Activated CD4-positive, alpha-beta memory T cell treated with anti-CD3 and anti-CD28 coated beads, Interleukin-2, amount 10 ng/mL, durations not matched to agents 7 days and 5 days (primary cell): ENCODE results near the gene SEC14L5. TPM values are rescaled to one million over a fixed set of nuclear protein-coding genes. Genes with fewer than 3 reads are reported as not detected.
A peak's percentile ranks its signal among the peaks of the same experiment; 100 is the strongest.

Experiments used
- CTCF ChIA-PET: fragments of 350-600 bp; sonication (Branson Sonifier 250); formaldehyde crosslinking; loops from one replicate; lab custom pipeline; 2021; ENCODE audit warnings: antibody characterized with exemption, inconsistent platforms; lab: Charles Lee
- POLR2A ChIA-PET: fragments of 350-600 bp; sonication (Branson Sonifier 250); formaldehyde crosslinking; loops from one replicate; lab custom pipeline; 2021; ENCODE audit warnings: antibody characterized with exemption; lab: Charles Lee
- DNase-seq: peaks from one replicate; pipeline ENCODE4 v3.0.0-alpha.2; 2020
- H3K27ac Mint-ChIP-seq: one replicate; pipeline ENCODE4 v1.8.0; 2021; ENCODE audit warnings: mild to moderate bottlenecking, mixed read lengths
- H3K27me3 Mint-ChIP-seq: one replicate; pipeline ENCODE4 v1.8.0; 2021; ENCODE audit warnings: mixed read lengths
- H3K36me3 Mint-ChIP-seq: one replicate; pipeline ENCODE4 v1.8.0; 2021; ENCODE audit warnings: low read depth, mixed read lengths
- H3K4me1 Mint-ChIP-seq: one replicate; pipeline ENCODE4 v1.8.0; 2021; ENCODE audit warnings: mixed read lengths
- H3K4me3 Mint-ChIP-seq: one replicate; pipeline ENCODE4 v1.8.0; 2021; ENCODE audit warnings: mild to moderate bottlenecking, mixed read lengths
- H3K9me3 Mint-ChIP-seq: one replicate; pipeline ENCODE4 v1.8.0; 2021; ENCODE audit warnings: mixed read lengths
- total RNA-seq, 2 experiments: library from RNA; stranded (reverse); gene quantifications; one replicate each; pipeline ENCODE4 v1.2.3, GENCODE V29; 2021

Gene SEC14L5
- total RNA-seq = under 1 TPM in 1 of 2 experiments, not detected in 1; 0.03 TPM

- ChIA-PET CTCF (interaction anchor here (1.5 kb wide), 1 partner anchor 43 kb away, joined by 3 read pairs; no protein-coding TSS in a partner anchor), POLR2A (no interaction called here)
- Mint-ChIP-seq H3K4me1 (peaks cover 19% of the 10 kb centered on the region), H3K4me3 (peak within 1 kb of the TSS; percentile 76), H3K27me3 (peaks cover 34% of the 10 kb centered on the region), H3K36me3 (no peaks in the 10 kb centered on the region), H3K9me3 (no peaks in the 10 kb centered on the region), H3K27ac (peak within 1 kb of the TSS; percentile 12)
- DNase-seq = peak; percentile 96
These were observed at the start of gene SEC14L5 for GRCh38 chr16:4957720-4958509. Gene SEC14L5 (plus strand): TSS chr16:4958330. CDS start chr16:4959324, 994 bp downstream.

GRCh38 chr16:4908854-4909401 lies 49.2 kb upstream of the SEC14L5 start:
- ChIA-PET CTCF (no interaction called here), POLR2A (no interaction called here)
- Mint-ChIP-seq H3K9me3 (no peaks in the 10 kb centered on the region), H3K27me3 (peaks cover 19% of the 10 kb centered on the region), H3K4me1 (no peaks in the 10 kb centered on the region), H3K27ac (no peak overlapping the region), H3K4me3 (no peak overlapping the region), H3K36me3 (no peaks in the 10 kb centered on the region)
- DNase-seq = no peak

- CTCF ChIA-PET = no interaction called here
These were observed 48.3 kb upstream of the SEC14L5 start for GRCh38 chr16:4909825-4910224.

GRCh38 chr16:4910828-4911227 lies 47.3 kb upstream of the SEC14L5 start:
- Mint-ChIP-seq H3K36me3 (no peaks in the 10 kb centered on the region), H3K27ac (no peak overlapping the region), H3K27me3 (peaks cover 9% of the 10 kb centered on the region), H3K9me3 (no peaks in the 10 kb centered on the region), H3K4me3 (no peak overlapping the region), H3K4me1 (no peaks in the 10 kb centered on the region)
- ChIA-PET POLR2A (no interaction called here), CTCF (interaction anchor here (0.7 to 1.1 kb wide), 2 partner anchors 194 to 451 kb away, joined by 3 read pairs; no protein-coding TSS in a partner anchor)
- no peak for DNase-seq

More at GRCh38 chr16:4909825-4910224, 48.3 kb upstream of the SEC14L5 start:
- H3K27ac Mint-ChIP-seq = no peak overlapping the region
- no peaks in the 10 kb centered on the region for H3K36me3 Mint-ChIP-seq
- no peaks in the 10 kb centered on the region for H3K4me1 Mint-ChIP-seq
- H3K27me3 Mint-ChIP-seq = peaks cover 14% of the 10 kb centered on the region
- POLR2A ChIA-PET = no interaction called here
- no peak overlapping the region for H3K4me3 Mint-ChIP-seq
- no peak for DNase-seq
- H3K9me3 Mint-ChIP-seq = no peaks in the 10 kb centered on the region

GRCh38 chr16:4911970-4912386 lies 46.2 kb upstream of the SEC14L5 start:
- H3K36me3 Mint-ChIP-seq = no peaks in the 10 kb centered on the region
- CTCF ChIA-PET = interaction anchor here (1.1 kb wide), 1 partner anchor 173 kb away, joined by 3 read pairs; no protein-coding TSS in a partner anchor
- no peaks in the 10 kb centered on the region for H3K9me3 Mint-ChIP-seq
- H3K4me1 Mint-ChIP-seq = no peaks in the 10 kb centered on the region
- POLR2A ChIA-PET = no interaction called here
- no peak overlapping the region for H3K27ac Mint-ChIP-seq
- peaks cover 6% of the 10 kb centered on the region for H3K27me3 Mint-ChIP-seq
- no peak for DNase-seq
- no peak overlapping the region for H3K4me3 Mint-ChIP-seq

GRCh38 chr16:4913130-4913773 lies 44.9 kb upstream of the SEC14L5 start:
- H3K27ac Mint-ChIP-seq = no peak overlapping the region
- no peak for DNase-seq
- H3K36me3 Mint-ChIP-seq = no peaks in the 10 kb centered on the region
- ChIA-PET POLR2A (no interaction called here), CTCF (no interaction called here)
- H3K27me3 Mint-ChIP-seq = peaks cover 2% of the 10 kb centered on the region
- H3K4me3 Mint-ChIP-seq = no peak overlapping the region
- H3K9me3 Mint-ChIP-seq = no peaks in the 10 kb centered on the region
- no peaks in the 10 kb centered on the region for H3K4me1 Mint-ChIP-seq

GRCh38 chr16:4913774-4914525 lies 44.2 kb upstream of the SEC14L5 start:
- H3K9me3 Mint-ChIP-seq = no peaks in the 10 kb centered on the region
- ChIA-PET POLR2A (no interaction called here), CTCF (no interaction called here)
- no peak for DNase-seq
- no peak overlapping the region for H3K4me3 Mint-ChIP-seq
- H3K27me3 Mint-ChIP-seq = no peaks in the 10 kb centered on the region
- no peak overlapping the region for H3K27ac Mint-ChIP-seq
- H3K36me3 Mint-ChIP-seq = no peaks in the 10 kb centered on the region
- H3K4me1 Mint-ChIP-seq = no peaks in the 10 kb centered on the region

- Mint-ChIP-seq H3K36me3 (no peaks in the 10 kb centered on the region), H3K27me3 (no peaks in the 10 kb centered on the region), H3K9me3 (no peaks in the 10 kb centered on the region), H3K27ac (no peak overlapping the region), H3K4me3 (no peak overlapping the region), H3K4me1 (no peaks in the 10 kb centered on the region)
- CTCF ChIA-PET = interaction anchor here (1.1 kb wide), 1 partner anchor 42 kb away, joined by 3 read pairs; no protein-coding TSS in a partner anchor
- DNase-seq = no peak
- POLR2A ChIA-PET = no interaction called here
These were observed 43.5 kb upstream of the SEC14L5 start for GRCh38 chr16:4914528-4915225.

GRCh38 chr16:4915226-4915761 lies 42.8 kb upstream of the SEC14L5 start:
- Mint-ChIP-seq H3K4me1 (no peaks in the 10 kb centered on the region), H3K4me3 (no peak overlapping the region), H3K36me3 (no peaks in the 10 kb centered on the region), H3K27ac (no peak overlapping the region), H3K9me3 (no peaks in the 10 kb centered on the region), H3K27me3 (no peaks in the 10 kb centered on the region)
- DNase-seq = no peak
- ChIA-PET POLR2A (no interaction called here), CTCF (interaction anchor here (1.1 kb wide), 1 partner anchor 42 kb away, joined by 3 read pairs; no protein-coding TSS in a partner anchor)

GRCh38 chr16:4917117-4917516 lies 41.0 kb upstream of the SEC14L5 start:
- no peaks in the 10 kb centered on the region for H3K27me3 Mint-ChIP-seq
- POLR2A ChIA-PET = no interaction called here
- H3K4me3 Mint-ChIP-seq = no peak overlapping the region
- no peaks in the 10 kb centered on the region for H3K4me1 Mint-ChIP-seq
- H3K36me3 Mint-ChIP-seq = no peaks in the 10 kb centered on the region
- H3K27ac Mint-ChIP-seq = no peak overlapping the region
- CTCF ChIA-PET = no interaction called here
- H3K9me3 Mint-ChIP-seq = no peaks in the 10 kb centered on the region
- DNase-seq = no peak

- no peak for DNase-seq
- Mint-ChIP-seq H3K4me3 (no peak overlapping the region), H3K36me3 (no peaks in the 10 kb centered on the region), H3K9me3 (no peaks in the 10 kb centered on the region), H3K27me3 (no peaks in the 10 kb centered on the region), H3K4me1 (no peaks in the 10 kb centered on the region), H3K27ac (no peak overlapping the region)
- CTCF ChIA-PET = no interaction called here
- POLR2A ChIA-PET = no interaction called here
These were observed 39.3 kb upstream of the SEC14L5 start for GRCh38 chr16:4918781-4919251.

GRCh38 chr16:4920826-4921225 lies 37.3 kb upstream of the SEC14L5 start:
- H3K27ac Mint-ChIP-seq = no peak overlapping the region
- no peaks in the 10 kb centered on the region for H3K36me3 Mint-ChIP-seq
- peaks cover 1% of the 10 kb centered on the region for H3K27me3 Mint-ChIP-seq
- H3K4me1 Mint-ChIP-seq = no peaks in the 10 kb centered on the region
- ChIA-PET CTCF (no interaction called here), POLR2A (no interaction called here)
- DNase-seq = no peak
- no peak overlapping the region for H3K4me3 Mint-ChIP-seq
- no peaks in the 10 kb centered on the region for H3K9me3 Mint-ChIP-seq
